IMR-90 (cell line): Measurements from ENCODE around the gene MARVELD2. TPM values are rescaled to one million over a fixed set of nuclear protein-coding genes. Genes with fewer than 3 reads are reported as not detected.

Source experiments
- ATAC-seq: fragments of 200-7000 bp; cut with Tn5 transposase; 2 replicates; pipeline ENCODE4 v1.9.1; 2020; ENCODE audit warnings: low read depth, mild to moderate bottlenecking, moderate library complexity
- BruUV-seq: library from RNA; stranded (reverse); fragments of 400-500 nt; replicated peaks from 2 replicates; lab custom pipeline; 2021; lab: Mats Ljungman, UMichigan
- CTCF ChIA-PET: fragments of 300-600 bp; formaldehyde crosslinking; extraction: SDS; loops from one replicate; lab custom pipeline; 2021; ENCODE audit warnings: antibody characterized with exemption; lab: Yijun Ruan, JAX
- POLR2A ChIA-PET: fragments of 300-600 bp; sonication (Branson Sonifier 250); formaldehyde crosslinking; loops from one replicate; lab custom pipeline; 2022; ENCODE audit warnings: antibody characterized with exemption; ENCODE audit not compliant: unreplicated experiment; lab: Charles Lee
- DNase-seq: peaks from one replicate; pipeline ENCODE4 v3.0.0; 2013
- H2AFZ ChIP-seq: replicated peaks from 2 replicates; pipeline ENCODE3; 2013; ENCODE audit warnings: low read length, mild to moderate bottlenecking; ENCODE audit not compliant: poor library complexity
- H2AK5ac ChIP-seq: 2 replicates; pipeline ENCODE4 v1.6.1; 2013; ENCODE audit warnings: low read depth, low read length, inconsistent platforms
- H2AK9ac ChIP-seq: replicated peaks from 2 replicates; pipeline ENCODE3; 2013; ENCODE audit warnings: mild to moderate bottlenecking, low read depth, low read length, moderate library complexity; ENCODE audit not compliant: poor library complexity
- H2BK120ac ChIP-seq: 2 replicates; pipeline ENCODE4 v1.6.1; 2013; ENCODE audit warnings: low read depth, low read length, inconsistent platforms
- H2BK15ac ChIP-seq: 3 replicates; pipeline ENCODE4 v1.6.1; 2013; ENCODE audit warnings: low read depth, low read length, inconsistent platforms
- H2BK20ac ChIP-seq: 2 replicates; pipeline ENCODE4 v1.6.1; 2013; ENCODE audit warnings: low read depth, mild to moderate bottlenecking, inconsistent platforms, low read length, moderate library complexity
- H2BK5ac ChIP-seq: 2 replicates; pipeline ENCODE4 v1.6.1; 2013; ENCODE audit warnings: mild to moderate bottlenecking, low read depth, low read length, inconsistent platforms; ENCODE audit not compliant: poor library complexity, severe bottlenecking
- H3K14ac ChIP-seq: replicated peaks from 2 replicates; pipeline ENCODE4 v1.6.1; 2013; ENCODE audit warnings: low read depth, low read length, inconsistent platforms
- H3K18ac ChIP-seq: 2 replicates; pipeline ENCODE4 v1.6.1; 2013; ENCODE audit warnings: low read depth, low read length, control low read depth
- H3K23ac ChIP-seq: 2 replicates; pipeline ENCODE4 v1.6.1; 2013; ENCODE audit warnings: low read depth, low read length, inconsistent platforms
- H3K27ac ChIP-seq: 2 replicates; pipeline ENCODE4 v1.5.1; 2013; ENCODE audit warnings: mild to moderate bottlenecking, control low read depth, low read length; ENCODE audit not compliant: insufficient read depth
- H3K27me3 ChIP-seq: 2 replicates; pipeline ENCODE4 v1.6.1; 2013; ENCODE audit warnings: low read length; ENCODE audit not compliant: control insufficient read depth, insufficient read depth
- H3K36me3 ChIP-seq: 2 replicates; pipeline ENCODE4 v1.6.1; 2013; ENCODE audit warnings: low read length, mixed read lengths; ENCODE audit not compliant: control insufficient read depth, insufficient read depth
- H3K4ac ChIP-seq: 2 replicates; pipeline ENCODE4 v1.6.1; 2013; ENCODE audit warnings: low read depth, low read length, inconsistent platforms
- H3K4me1 ChIP-seq: 2 replicates; pipeline ENCODE4 v1.6.1; 2013; ENCODE audit warnings: low read length, mixed read lengths; ENCODE audit not compliant: control insufficient read depth, insufficient read depth
- H3K4me2 ChIP-seq: 2 replicates; pipeline ENCODE4 v1.6.1; 2013; ENCODE audit warnings: low read depth, mild to moderate bottlenecking, control low read depth, low read length, moderate library complexity
- H3K4me3 ChIP-seq: 2 replicates; pipeline ENCODE4 v1.5.1; 2013; ENCODE audit warnings: low read depth, mild to moderate bottlenecking, control low read depth, low read length, moderate library complexity; ENCODE audit not compliant: insufficient read depth
- H3K56ac ChIP-seq: 2 replicates; pipeline ENCODE4 v1.6.1; 2013; ENCODE audit warnings: low read length, inconsistent platforms; ENCODE audit not compliant: insufficient read depth; ENCODE audit errors: extremely low read depth
- H3K79me1 ChIP-seq, 2 experiments: 2 replicates each; pipeline ENCODE4 v1.6.1; 2013; ENCODE audit warnings: low read length in 2 of 2, inconsistent platforms in 1 of 2, low read depth in 1 of 2
- H3K9ac ChIP-seq: 2 replicates; pipeline ENCODE4 v1.6.1; 2013; ENCODE audit warnings: low read depth, low read length, control low read depth
- H3K9me1 ChIP-seq: 2 replicates; pipeline ENCODE4 v1.6.1; 2013; ENCODE audit warnings: low read length, inconsistent platforms; ENCODE audit not compliant: insufficient read depth
- H3K9me3 ChIP-seq: 2 replicates; pipeline ENCODE4 v1.6.1; 2013; ENCODE audit warnings: low read length; ENCODE audit not compliant: control insufficient read depth, insufficient read depth
- H4K20me1 ChIP-seq: 2 replicates; pipeline ENCODE4 v1.6.1; 2013; ENCODE audit warnings: low read length, inconsistent platforms; ENCODE audit not compliant: insufficient read depth
- H4K5ac ChIP-seq: 2 replicates; pipeline ENCODE4 v1.6.1; 2013; ENCODE audit warnings: mild to moderate bottlenecking, low read depth, low read length, control low read depth
- H4K8ac ChIP-seq, 2 experiments: 2 replicates each; pipeline ENCODE4 v1.6.1; 2013; ENCODE audit warnings: low read depth in 2 of 2, low read length in 2 of 2, control low read depth in 1 of 2, inconsistent platforms in 1 of 2
- H4K91ac ChIP-seq: 2 replicates; pipeline ENCODE4 v1.6.1; 2013; ENCODE audit warnings: low read depth, low read length, inconsistent platforms; ENCODE audit not compliant: insufficient read depth
- CHD1 ChIP-seq: IDR thresholded peaks from 2 replicates; pipeline ENCODE4 v1.6.1; 2012; ENCODE audit warnings: low read depth, low read length, improper control_type of control experiment
- CTCF ChIP-seq: conservative IDR thresholded peaks from 2 replicates; pipeline ENCODE4 v1.5.1; 2012; ENCODE audit warnings: mild to moderate bottlenecking, low read depth, low read length, improper control_type of control experiment
- ELK1 ChIP-seq: fragments of 150-350 bp; IDR thresholded peaks from 2 replicates; pipeline ENCODE4 v1.6.1; 2016; ENCODE audit warnings: low read depth, mild to moderate bottlenecking, low read length, moderate library complexity, borderline replicate concordance
- FOS ChIP-seq: fragments of 150-350 bp; IDR thresholded peaks from 2 replicates; pipeline ENCODE4 v1.6.1; 2016; ENCODE audit warnings: low read depth, low read length
- MAZ ChIP-seq: IDR thresholded peaks from 2 replicates; pipeline ENCODE4 v1.6.1; 2012; ENCODE audit warnings: low read depth, mild to moderate bottlenecking, low read length, improper control_type of control experiment, moderate library complexity, borderline replicate concordance
- NFE2L2 ChIP-seq: fragments of 150-350 bp; IDR thresholded peaks from 2 replicates; pipeline ENCODE4 v1.6.1; 2016; ENCODE audit warnings: low read depth, mild to moderate bottlenecking, low read length
- POLR2A ChIP-seq: IDR thresholded peaks from 2 replicates; pipeline ENCODE4 v1.6.1; 2012; ENCODE audit warnings: mild to moderate bottlenecking, low read depth, low read length
- RFX5 ChIP-seq: IDR thresholded peaks from 2 replicates; pipeline ENCODE4 v1.8.0; 2012; ENCODE audit warnings: low read depth, mild to moderate bottlenecking, low read length, moderate library complexity
- SMC3 ChIP-seq: fragments of 150-350 bp; IDR thresholded peaks from 2 replicates; pipeline ENCODE4 v1.6.1; 2016; ENCODE audit warnings: low read depth, mild to moderate bottlenecking, antibody characterized with exemption, low read length, moderate library complexity
- USF2 ChIP-seq: fragments of 150-350 bp; IDR thresholded peaks from 2 replicates; pipeline ENCODE4 v1.6.1; 2017; ENCODE audit warnings: mild to moderate bottlenecking, antibody characterized with exemption, low read length, low read depth
- WGBS, 2 experiments: methylation state at CpG; one replicate each; pipeline versions ENCODE4 v1.1.5 to v1.1.7; 2013; ENCODE audit warnings: missing lambda C conversion rate in 2 of 2; ENCODE audit not compliant: insufficient read length in 1 of 2; ENCODE audit errors: extremely low coverage in 2 of 2; 5-methylcytosine and 5-hydroxymethylcytosine counted together
- dilution Hi-C: fragments of 300-500 bp; cut with HindIII; formaldehyde crosslinking; loops from one replicate; pipeline ENCODE4 v1.14.3; 2018; ENCODE audit warnings: low sequenced_read_pairs; ENCODE audit not compliant: unreplicated experiment
- in situ Hi-C: fragments of 300-500 bp; cut with MboI; formaldehyde crosslinking; loops from 3 replicates; pipeline ENCODE4 v1.14.3; 2019; ENCODE audit warnings: low sequenced_read_pairs, inconsistent platforms, mixed read lengths
- intact Hi-C: fragments of 100-400 bp; cut with micrococcal nuclease; formaldehyde crosslinking; loops from 2 replicates; pipeline ENCODE4 v1.10.0; 2022
- polyA plus RNA-seq, 3 experiments: library from polyadenylated mRNA; depleted of rRNA; stranded (reverse); fragments of >200 nt; gene quantifications; 2 replicates each; pipeline ENCODE4 v1.2.3, GENCODE V29; 2012; ENCODE audit warnings: low replicate concordance in 1 of 3
- total RNA-seq: library from RNA; depleted of rRNA; stranded (reverse); fragments of >200 nt; gene quantifications from 2 replicates; pipeline ENCODE4 v1.2.3, GENCODE V29; 2012

MARVELD2 gene
- total and polyA plus RNA-seq, 2 of the 4 experiments (the other 2 are of a cell fraction): 0.51 to 0.54 TPM

- TF ChIP-seq USF2: no peak
- no peak for TF ChIP-seq RFX5
- no peak for TF ChIP-seq POLR2A
Observed at GRCh38 chr5:69414885-69415583, at the start of gene MARVELD2 (continued).

GRCh38 chr5:69367697-69368279 is 47.1 kb upstream of the MARVELD2 start:
- 0 out of 2 replicates have a peak overlapping the region, but pooled peaks have one; percentile 26 for H3K14ac ChIP-seq
- H2AFZ ChIP-seq: no peak overlapping the region
- H2BK120ac ChIP-seq: no peak overlapping the region
- in situ Hi-C loops: no loop called here
- no TSS peak for BruUV-seq
- no peaks in the 10 kb centered on the region; the same call in 1 of the 2 replicates for H3K9me1 ChIP-seq
- H3K9ac ChIP-seq: no peak overlapping the region
- H4K91ac ChIP-seq: no peak overlapping the region
- H2BK20ac ChIP-seq: no peak overlapping the region
- no peaks in the 10 kb centered on the region; the same call in 1 of the 2 replicates for H3K4me1 ChIP-seq
- intact Hi-C loops: loop anchor here (2.0 to 10.0 kb wide), 4 partner anchors 95 to 325 kb away; no protein-coding TSS in a partner anchor
- H2BK15ac ChIP-seq: no peak overlapping the region
- no peak for ATAC-seq
- H3K56ac ChIP-seq: peak overlapping the region; percentile 11; the same call in 1 of the 2 replicates
- no peaks in the 10 kb centered on the region for H3K27me3 ChIP-seq
- H3K27ac ChIP-seq: no peak overlapping the region
- no CpG with 5 or more reads among the region's 11 CpGs for WGBS, 2 experiments
- ChIA-PET CTCF (no interaction called here), POLR2A (no interaction called here)
- H3K9me3 ChIP-seq: no peaks in the 10 kb centered on the region
- no peak overlapping the region for H2AK9ac ChIP-seq
- H2BK5ac ChIP-seq: no peak overlapping the region
- H4K5ac ChIP-seq: no peak overlapping the region
- no peak overlapping the region for H4K8ac ChIP-seq
- no peak overlapping the region for H3K4me3 ChIP-seq
- H2AK5ac ChIP-seq: no peak overlapping the region
- peak overlapping the region; percentile 43; the same call in 1 of the 2 replicates for H3K4ac ChIP-seq
- peaks cover 28% of the 10 kb centered on the region; the same call in 1 of the 2 replicates for H4K20me1 ChIP-seq
- H3K23ac ChIP-seq: peak overlapping the region; percentile 31; the same call in 1 of the 2 replicates
- DNase-seq: no peak
- H3K4me2 ChIP-seq: peak overlapping the region; percentile 0; the same call in 1 of the 2 replicates
- dilution Hi-C loops: no loop called here
- no peak overlapping the region for H3K18ac ChIP-seq
- peaks cover 18 to 45% of the 10 kb centered on the region in 2 experiments for H3K79me1 ChIP-seq
- peaks cover 17% of the 10 kb centered on the region for H3K36me3 ChIP-seq
- TF ChIP-seq MAZ: no peak
- no peak for TF ChIP-seq NFE2L2
- TF ChIP-seq ELK1: no peak
- TF ChIP-seq USF2: no peak
- TF ChIP-seq CTCF: no peak
- no peak for TF ChIP-seq FOS
- TF ChIP-seq CHD1: no peak
- TF ChIP-seq SMC3: no peak
